Vagina (tissue), 2 donors: ENCODE results near the gene DNAH12. TPM values are rescaled to one million over a fixed set of nuclear protein-coding genes. Genes with fewer than 3 reads are reported as not detected.

Source experiments
- DNase-seq, 2 donors: peaks; one replicate each; pipeline ENCODE4 v3.0.0-alpha.2; 2017; ENCODE audit errors: extremely low spot score in 2 of 2
- H3K27ac ChIP-seq: fragments of 200-600 bp; sonication (generic); one replicate; pipeline ENCODE4 v1.5.1; 2019
- H3K27me3 ChIP-seq: fragments of 200-600 bp; sonication (generic); one replicate; pipeline ENCODE4 v1.5.1; 2019
- H3K36me3 ChIP-seq, 2 donors: fragments of 200-600 bp; sonication (generic); one replicate each; pipeline ENCODE4 v1.5.1; 2017 to 2019
- H3K4me1 ChIP-seq: fragments of 200-600 bp; sonication (generic); one replicate; pipeline ENCODE4 v1.5.1; 2019
- H3K4me3 ChIP-seq, 2 donors: fragments of 200-600 bp; sonication (generic); 1 replicate in 1 of 2; 2 replicates in 1 of 2; pipeline ENCODE4 v1.5.1; 2016 to 2019
- H3K9me3 ChIP-seq: fragments of 200-600 bp; sonication (generic); one replicate; pipeline ENCODE4 v1.5.1; 2019
- CTCF ChIP-seq, 3 experiments: fragments of 450-650 bp in 2 of 3; fragments of 200-600 bp in 1 of 3; sonication (generic) in 1 of 3; IDR thresholded peaks; one replicate each; pipeline ENCODE4 v1.5.1; 2017 to 2019; ENCODE audit warnings: antibody characterized with exemption in 3 of 3, mild to moderate bottlenecking in 2 of 3, moderate library complexity in 2 of 3
- POLR2A ChIP-seq, 2 donors: fragments of 450-650 bp; IDR thresholded peaks; one replicate each; pipeline ENCODE4 v1.6.1; 2017; ENCODE audit warnings: antibody characterized with exemption in 2 of 2, mild to moderate bottlenecking in 2 of 2, moderate library complexity in 2 of 2
- POLR2AphosphoS5 ChIP-seq, 2 donors: sonication (generic); formaldehyde crosslinking; IDR thresholded peaks; one replicate each; pipeline ENCODE4 v1.9.0; 2017; ENCODE audit warnings: antibody characterized with exemption in 2 of 2, mild to moderate bottlenecking in 2 of 2, low read depth in 1 of 2; ENCODE audit not compliant: insufficient read depth in 1 of 2
- intact Hi-C: fragments of 100-400 bp; cut with DNase I; formaldehyde crosslinking; loops from one replicate; pipeline ENCODE4 v1.15.1; 2023
- total RNA-seq: library from RNA; depleted of rRNA; stranded (reverse); fragments of >200 nt; gene quantifications from one replicate; pipeline ENCODE4 v1.2.3, GENCODE V29; 2016

DNAH12 gene
- total RNA-seq, 1 donor from 2014 or later, result 0.25 TPM

DNA sequence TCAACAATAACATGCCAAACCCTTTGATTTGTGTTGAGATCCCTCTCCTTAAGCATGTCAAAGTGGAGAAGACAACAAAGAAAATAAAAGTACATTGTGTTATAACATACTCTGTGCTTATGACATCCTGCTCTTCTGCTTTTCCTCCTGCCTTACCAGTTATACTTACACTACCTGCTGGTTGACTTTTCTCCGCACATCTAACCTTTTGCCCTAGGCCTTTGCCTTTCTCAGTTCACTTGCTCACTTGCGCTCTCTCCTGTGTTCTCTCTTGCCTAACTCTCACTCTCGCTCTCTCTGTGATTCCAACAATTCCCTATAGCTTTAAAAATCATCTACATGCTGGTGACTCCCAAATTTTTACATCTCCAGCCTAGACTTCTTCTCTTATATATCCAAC, 5.7 kb downstream of the DNAH12 start:
- no peaks in the 10 kb centered on the region for H3K4me1 ChIP-seq
- H3K9me3 ChIP-seq, result no peaks in the 10 kb centered on the region
- intact Hi-C loops, result no loop called here
- no peak overlapping the region for H3K27ac ChIP-seq
- H3K36me3 ChIP-seq, result no peaks in the 10 kb centered on the region
- DNase-seq, result no peak
- no peak for TF ChIP-seq CTCF (IDR thresholded peaks at IDR 0.05)
- TF ChIP-seq POLR2AphosphoS5 (IDR thresholded peaks at IDR 0.05; ENCODE audit: insufficient read depth in 1 of 2, low read depth in 1 of 2), result peak in 1 of 2 donors; percentile 45
- no peak overlapping the region for H3K4me3 ChIP-seq
- no peaks in the 10 kb centered on the region for H3K27me3 ChIP-seq

DNA sequence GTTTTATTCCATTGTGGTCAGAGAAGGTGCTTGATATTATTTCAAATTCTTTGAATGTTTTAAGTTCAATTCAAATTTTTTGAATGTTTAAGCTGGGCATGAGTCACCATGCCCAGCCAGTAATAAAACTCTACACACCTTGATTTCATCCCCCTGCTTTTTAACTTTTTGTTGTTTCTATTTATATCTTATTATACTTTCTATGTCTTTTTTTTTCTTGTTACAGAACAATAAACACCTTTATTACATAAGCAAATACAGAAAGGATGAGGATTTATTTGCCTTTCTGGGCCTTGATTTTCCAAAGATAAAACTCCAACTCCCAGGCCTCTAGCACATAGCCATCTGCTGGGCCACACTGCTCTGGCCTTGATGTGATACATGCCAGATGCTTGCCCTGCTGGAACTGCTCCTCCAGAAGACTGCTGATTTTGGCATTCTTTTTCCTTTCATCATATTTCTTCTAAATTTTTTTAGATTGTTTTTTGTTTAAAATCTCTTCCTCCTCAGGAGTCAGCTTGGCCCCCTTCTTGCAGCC, 14.0 kb downstream of the DNAH12 start:
- H3K27me3 ChIP-seq, result no peaks in the 10 kb centered on the region
- no peaks in the 10 kb centered on the region for H3K36me3 ChIP-seq
- TF ChIP-seq POLR2A (IDR thresholded peaks at IDR 0.05) (no peak), CTCF (IDR thresholded peaks at IDR 0.05) (no peak), POLR2AphosphoS5 (IDR thresholded peaks at IDR 0.05; ENCODE audit: insufficient read depth in 1 of 2, low read depth in 1 of 2) (no peak)
- intact Hi-C loops, result no loop called here
- no peak overlapping the region for H3K27ac ChIP-seq
- no peak overlapping the region for H3K4me3 ChIP-seq
- no peak for DNase-seq
- no peaks in the 10 kb centered on the region for H3K4me1 ChIP-seq
- no peaks in the 10 kb centered on the region for H3K9me3 ChIP-seq

DNA sequence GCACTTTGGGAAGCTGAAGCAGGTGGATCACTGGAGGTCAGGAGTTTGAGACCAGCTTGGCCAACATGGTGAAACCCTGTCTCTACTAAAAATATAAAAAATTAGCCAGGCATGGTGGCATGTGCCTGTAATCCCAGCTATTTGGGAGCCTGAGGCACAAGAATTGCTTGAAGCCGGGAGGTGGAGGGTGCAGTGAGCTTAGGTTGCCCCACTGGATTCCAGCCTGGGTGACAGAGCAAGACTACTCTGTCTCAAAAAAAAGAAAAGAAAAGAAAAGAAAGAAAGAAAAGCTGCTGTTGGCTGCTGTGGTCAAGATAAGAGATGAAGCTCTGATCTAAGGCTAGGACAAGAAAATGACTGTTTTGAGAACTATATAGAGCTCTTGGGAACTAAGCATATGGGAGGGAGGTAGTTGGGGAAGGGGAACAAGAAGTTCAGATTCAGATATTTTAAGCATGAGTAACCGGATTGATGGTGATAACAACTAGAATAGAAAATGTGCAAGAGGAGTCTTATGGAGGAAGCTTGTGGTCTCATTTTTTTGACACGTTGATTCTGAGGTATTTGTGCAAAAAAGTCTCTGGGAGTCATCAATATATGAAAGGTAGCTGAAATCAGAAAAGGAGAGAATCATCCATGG, 25.7 kb downstream of the DNAH12 start:
- H3K4me1 ChIP-seq, result no peaks in the 10 kb centered on the region

DNA sequence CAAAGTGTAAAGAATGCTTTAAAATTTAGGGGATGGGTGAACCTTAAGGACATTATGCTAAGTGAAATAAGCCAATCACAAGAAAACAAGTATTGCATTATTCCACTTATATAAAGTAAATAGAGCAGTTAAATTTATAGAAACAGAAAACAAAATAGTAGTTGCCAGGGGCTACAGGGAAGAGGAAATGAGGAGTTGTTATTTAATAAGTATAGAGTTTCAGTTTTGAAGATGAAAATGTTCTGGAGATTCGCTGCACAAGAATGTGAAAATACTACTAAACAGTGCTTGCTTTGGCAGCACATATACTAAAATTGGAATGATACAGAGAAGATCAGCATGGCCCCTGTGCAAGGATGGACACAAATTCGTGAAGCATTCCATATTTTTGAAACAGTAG, 32.0 kb downstream of the DNAH12 start:
- Histone ChIP-seq H3K27me3 (no peaks in the 10 kb centered on the region), H3K36me3 (no peaks in the 10 kb centered on the region), H3K27ac (no peak overlapping the region), H3K4me1 (no peaks in the 10 kb centered on the region), H3K4me3 (no peak overlapping the region), H3K9me3 (no peaks in the 10 kb centered on the region)
- TF ChIP-seq POLR2AphosphoS5 (IDR thresholded peaks at IDR 0.05; ENCODE audit: insufficient read depth in 1 of 2, low read depth in 1 of 2) (no peak), POLR2A (IDR thresholded peaks at IDR 0.05) (no peak), CTCF (IDR thresholded peaks at IDR 0.05) (no peak)
- no peak for DNase-seq
- intact Hi-C loops, result no loop called here

More for the DNA sequence above, 25.7 kb downstream of the DNAH12 start:
- H3K27ac ChIP-seq, result no peak overlapping the region
- intact Hi-C loops, result no loop called here
- no peaks in the 10 kb centered on the region for H3K9me3 ChIP-seq
- no peak for TF ChIP-seq CTCF (IDR thresholded peaks at IDR 0.05)
- TF ChIP-seq POLR2AphosphoS5 (IDR thresholded peaks at IDR 0.05; ENCODE audit: insufficient read depth in 1 of 2, low read depth in 1 of 2), result no peak
- TF ChIP-seq POLR2A (IDR thresholded peaks at IDR 0.05), result no peak
- no peak for DNase-seq
- no peaks in the 10 kb centered on the region for H3K27me3 ChIP-seq
- H3K4me3 ChIP-seq, result no peak overlapping the region
- no peaks in the 10 kb centered on the region for H3K36me3 ChIP-seq

DNA sequence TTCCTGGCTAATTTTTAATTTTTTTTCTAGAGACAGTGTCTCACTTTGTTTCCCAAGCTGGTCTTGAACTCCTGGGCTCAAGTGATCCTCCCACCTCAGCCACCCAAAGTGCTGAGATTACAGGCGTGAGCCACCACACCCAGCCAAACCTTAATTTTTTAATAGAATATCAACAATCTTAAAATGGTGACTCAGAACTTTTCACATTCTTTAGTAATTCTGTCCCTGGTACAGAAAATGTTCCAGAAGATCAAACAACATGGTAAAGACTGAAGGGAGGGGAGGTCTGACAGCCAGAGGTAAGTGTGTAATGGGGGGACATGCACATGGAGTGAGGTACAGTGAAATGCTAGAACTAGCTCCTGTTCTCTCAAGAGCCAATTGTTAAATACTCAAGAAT, 38.2 kb downstream of the DNAH12 start:
- DNase-seq, result no peak
- no peaks in the 10 kb centered on the region for H3K9me3 ChIP-seq
- TF ChIP-seq POLR2AphosphoS5 (IDR thresholded peaks at IDR 0.05; ENCODE audit: insufficient read depth in 1 of 2, low read depth in 1 of 2), result no peak
- H3K27me3 ChIP-seq, result no peaks in the 10 kb centered on the region
- no peak overlapping the region for H3K27ac ChIP-seq
- H3K4me3 ChIP-seq, result no peak overlapping the region
- intact Hi-C loops, result no loop called here
- no peaks in the 10 kb centered on the region for H3K36me3 ChIP-seq
- no peaks in the 10 kb centered on the region for H3K4me1 ChIP-seq
